NOMO-1 treated with dmso at 0.1 percent for 144 hours (cell line): ENCODE results near the gene TPR.
A peak's percentile ranks its signal among the peaks of the same experiment; 100 is the strongest.
"Not testable (repeated sequence)": the region's sequence is repeated elsewhere in the genome, so short reads cannot be mapped to it uniquely, and the experiment has no call there.

Source experiments
- DNase-seq: peaks from one replicate; lab custom pipeline; 2025; ENCODE audit not compliant: unreplicated experiment; lab: John Stamatoyannopoulos, UW

Gene TPR

DNA sequence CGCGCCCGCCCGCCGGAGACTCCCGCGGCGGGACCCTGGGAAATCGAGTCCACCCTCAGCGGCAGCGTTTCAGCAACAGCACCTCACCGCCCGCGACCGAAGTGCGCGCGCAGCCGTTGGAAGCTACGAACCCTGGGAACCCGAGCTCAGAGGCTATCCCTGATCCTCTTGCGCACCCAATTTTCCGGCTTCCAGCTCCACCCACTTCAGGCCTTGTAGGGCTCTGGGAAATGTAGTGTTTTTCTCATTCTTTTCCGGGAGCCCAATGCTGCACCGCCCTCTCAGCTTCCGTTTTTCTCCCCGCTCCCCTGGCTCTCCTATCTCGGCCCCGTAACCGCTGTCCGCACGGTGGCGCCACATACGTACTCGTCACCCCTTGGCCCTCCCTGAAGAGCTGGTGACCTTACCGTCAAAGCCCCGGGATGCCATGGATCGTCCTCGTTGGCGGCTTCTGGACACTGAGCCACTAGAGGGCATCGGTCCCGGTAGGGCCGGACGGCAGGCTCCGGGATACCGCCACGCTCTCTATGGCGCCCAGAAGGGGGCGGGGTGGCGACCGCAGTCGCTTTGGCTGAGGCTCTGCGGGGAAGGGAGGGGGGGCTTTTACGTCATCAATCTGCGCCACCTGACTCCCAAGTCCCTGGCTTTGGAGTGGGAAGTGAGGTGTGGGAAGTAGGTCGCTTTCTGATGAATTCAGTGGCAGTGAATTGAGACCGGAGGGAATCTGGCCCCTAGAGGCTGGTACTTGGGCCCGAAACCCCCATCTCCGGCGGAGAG is at the start of gene TPR, which contains the start of gene ODR4:
TPR (minus strand) TSS at position 102 of the 777 bp plus-strand sequence. CDS start 225 bp downstream, outside the sequence.
ODR4 (plus strand) TSS at position 687 of the 777 bp plus-strand sequence. CDS start 3,948 bp downstream, outside the sequence.
- peak; percentile 99 for DNase-seq

DNA sequence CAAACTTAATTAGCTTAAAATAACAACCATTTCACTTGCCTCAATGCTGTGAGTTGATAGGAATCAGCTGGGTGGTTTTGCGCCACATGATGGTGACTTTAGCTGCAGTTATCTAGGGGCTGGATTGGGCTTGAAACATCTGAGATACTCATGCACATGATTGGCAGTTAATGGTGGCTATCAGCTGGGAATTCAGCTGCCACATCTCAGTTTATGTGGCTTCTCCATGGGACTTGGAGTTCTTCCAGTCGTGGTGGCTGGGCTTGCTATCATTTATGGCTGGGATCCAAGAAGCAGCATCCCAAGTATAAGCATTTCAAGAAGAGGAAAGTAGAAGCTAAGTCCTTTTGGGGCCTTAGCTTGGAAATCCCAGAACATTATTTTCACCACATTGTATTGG is 49.5 kb upstream of the TPR start:
- DNase-seq: no peak

GRCh38 chr1:186421446-186421845 is 46.4 kb upstream of the TPR start:
- DNase-seq: no peak

- no peak for DNase-seq
These were observed 45.9 kb upstream of the TPR start for GRCh38 chr1:186420923-186421322.

GRCh38 chr1:186420311-186420710 is 45.3 kb upstream of the TPR start:
- DNase-seq: no peak

GRCh38 chr1:186418503-186418902 is 43.5 kb upstream of the TPR start:
- no peak for DNase-seq

DNA sequence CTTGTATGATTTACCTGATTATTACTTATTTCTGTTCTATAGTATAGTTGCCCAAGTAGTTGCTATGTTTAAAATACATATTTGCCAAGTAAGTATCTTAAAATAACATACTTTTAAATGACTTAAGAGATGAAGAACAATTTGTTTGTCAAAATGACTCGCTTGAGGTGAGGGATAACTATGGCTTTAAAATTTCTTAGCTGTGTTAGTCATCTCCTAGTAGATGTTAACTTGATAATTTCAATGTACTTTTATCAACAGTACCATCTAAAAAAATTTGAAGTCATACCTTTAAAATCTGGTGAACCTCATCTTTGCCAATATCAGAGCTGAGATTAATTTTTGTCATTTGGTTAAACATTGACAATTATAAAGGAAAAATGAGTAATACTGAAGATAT is 38.3 kb upstream of the TPR start:
- DNase-seq: no peak

GRCh38 chr1:186409091-186409490 is 34.0 kb upstream of the TPR start:
- DNase-seq: no peak

- peak; percentile 27 for DNase-seq
These were observed 29.5 kb upstream of the TPR start for GRCh38 chr1:186404454-186405051.

- DNase-seq: no peak
These were observed 28.6 kb upstream of the TPR start for GRCh38 chr1:186403632-186404031.

- DNase-seq: not testable (repeated sequence)
These were observed 26.4 kb upstream of the TPR start for GRCh38 chr1:186401446-186401845.

DNA sequence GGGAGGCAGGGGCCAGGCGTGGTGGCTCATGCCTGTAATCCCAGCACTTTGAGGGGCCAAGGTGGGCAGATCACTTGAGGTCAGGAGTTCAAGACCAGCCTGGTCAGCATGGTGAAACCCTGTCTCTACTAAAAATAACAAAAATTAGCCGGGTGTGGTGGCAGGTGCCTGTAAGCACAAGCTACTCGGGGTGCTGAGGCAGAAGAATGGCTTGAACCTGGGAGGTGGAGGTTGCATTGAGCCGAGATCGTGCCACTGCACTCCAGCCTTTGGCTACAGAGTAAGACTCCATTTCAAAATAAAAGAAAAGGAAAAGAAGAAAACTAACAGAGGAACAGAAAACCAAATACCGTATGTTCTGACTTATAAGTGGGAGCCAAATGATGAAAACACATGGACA is 17.7 kb upstream of the TPR start:
- not testable (repeated sequence) for DNase-seq

- no peak for DNase-seq
These were observed 16.8 kb upstream of the TPR start for GRCh38 chr1:186391841-186392240.

GRCh38 chr1:186390925-186391324 is 15.9 kb upstream of the TPR start:
- no peak for DNase-seq

DNA sequence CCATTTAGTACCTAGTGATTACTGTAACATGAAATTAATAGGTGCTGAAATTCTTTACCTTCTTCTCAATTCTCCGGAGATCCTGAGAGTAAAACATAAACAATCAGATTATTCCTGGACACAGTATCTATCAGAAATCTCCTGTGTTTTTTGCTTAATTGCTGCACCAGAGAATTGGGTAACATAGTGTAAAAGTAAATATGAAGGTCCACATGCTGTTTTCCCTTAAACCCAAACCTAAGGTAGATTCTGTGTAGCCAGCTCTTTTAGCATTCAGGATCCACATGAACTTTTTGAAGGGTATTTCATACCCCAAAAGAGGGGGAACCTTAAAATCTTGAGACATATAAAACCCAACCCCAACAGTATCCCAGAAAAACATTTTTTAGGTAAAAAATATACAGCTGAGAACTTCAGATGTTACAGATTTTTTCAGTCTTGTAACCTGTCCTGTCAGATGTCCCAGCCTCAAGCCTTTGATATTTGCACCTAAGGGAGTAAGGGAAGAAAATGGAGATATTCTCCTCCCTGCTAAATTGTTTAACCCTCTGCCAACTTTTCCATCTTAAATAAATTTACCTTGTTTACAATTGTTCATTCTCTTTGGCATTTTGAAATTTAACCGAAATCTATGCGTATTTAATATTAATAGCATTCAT is 11.8 kb upstream of the TPR start:
- DNase-seq: no peak

DNA sequence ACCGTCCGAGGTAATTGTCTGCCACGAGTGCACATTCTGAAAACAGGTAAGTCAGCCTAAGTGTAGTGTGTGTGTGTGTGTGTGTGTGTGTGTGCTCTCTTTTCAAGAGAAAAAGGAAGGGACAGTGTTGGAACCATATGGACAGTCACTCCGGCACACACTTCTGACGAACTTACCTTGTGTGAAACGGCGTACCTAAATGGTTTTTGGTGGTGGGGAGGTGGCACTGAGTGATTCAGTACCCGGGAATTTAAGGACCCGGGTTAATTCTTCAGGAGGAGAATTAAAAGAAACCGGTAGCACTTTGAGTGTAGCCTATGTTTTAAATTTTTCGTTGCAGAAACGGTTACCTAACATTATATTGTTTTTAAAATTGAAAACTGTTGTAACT is 871 bp upstream of the TPR start:
- no peak for DNase-seq

GRCh38 chr1:186374303-186375151 is 526 bp downstream of the TPR start:
- peak; percentile 2 for DNase-seq

DNA sequence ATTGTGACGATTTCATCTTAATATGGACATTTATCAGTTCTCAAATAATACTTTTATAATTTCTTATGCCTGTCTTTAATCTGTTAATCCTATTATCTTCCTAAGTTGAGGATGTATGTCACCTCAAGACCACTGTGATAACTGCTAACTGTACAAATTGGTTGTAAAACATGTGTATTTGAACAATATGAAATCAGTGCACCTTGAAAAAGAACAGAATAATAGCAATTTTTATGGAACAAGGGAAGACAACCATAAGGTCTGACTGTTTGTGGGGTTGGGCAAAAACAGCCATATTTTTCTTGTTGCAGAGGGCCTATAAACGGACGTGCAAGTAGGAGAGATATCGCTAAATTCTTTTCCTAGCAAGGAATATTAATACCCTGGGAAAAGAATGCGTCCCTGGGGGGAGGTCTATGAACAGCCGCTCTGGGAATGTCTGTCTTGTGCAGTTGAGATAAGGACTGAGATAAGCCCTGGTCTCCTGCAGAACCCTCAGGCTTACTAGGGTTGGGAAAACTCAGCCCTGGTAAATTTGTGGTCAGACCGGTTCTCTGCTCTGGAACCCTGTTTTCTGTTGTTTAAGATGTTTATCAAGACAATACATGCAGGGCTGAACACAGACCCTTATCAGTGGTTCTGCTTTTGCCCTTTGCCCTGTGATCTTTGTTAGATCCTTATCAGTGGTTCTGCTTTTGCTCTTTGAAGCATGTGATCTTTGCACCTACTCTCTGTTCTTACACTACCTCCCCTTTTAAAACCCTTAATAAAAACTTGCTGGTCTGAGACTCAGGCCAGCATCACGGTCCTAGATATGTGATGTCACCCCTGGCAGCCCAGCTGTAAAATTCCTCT is 27.0 kb downstream of the TPR start:
- DNase-seq: not testable (repeated sequence)

DNA sequence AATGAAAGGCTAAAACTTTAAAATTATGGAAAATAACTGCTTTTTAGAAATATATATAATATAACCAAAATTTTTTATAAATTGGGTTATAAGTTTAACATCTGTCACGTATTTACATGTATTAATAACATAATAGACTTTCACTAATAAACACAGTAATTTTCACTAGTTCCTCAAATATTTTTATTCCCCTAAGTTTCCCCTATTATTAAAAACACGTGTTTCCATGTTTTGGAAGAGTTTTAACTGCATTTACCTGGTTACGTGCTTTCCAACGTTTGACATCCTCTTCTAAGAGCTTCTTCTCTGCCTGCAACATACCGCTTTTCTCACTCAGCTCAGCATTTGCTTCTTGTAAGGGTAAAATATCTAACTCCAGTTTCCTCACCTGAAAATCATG is 34.3 kb downstream of the TPR start:
- DNase-seq: no peak

DNA sequence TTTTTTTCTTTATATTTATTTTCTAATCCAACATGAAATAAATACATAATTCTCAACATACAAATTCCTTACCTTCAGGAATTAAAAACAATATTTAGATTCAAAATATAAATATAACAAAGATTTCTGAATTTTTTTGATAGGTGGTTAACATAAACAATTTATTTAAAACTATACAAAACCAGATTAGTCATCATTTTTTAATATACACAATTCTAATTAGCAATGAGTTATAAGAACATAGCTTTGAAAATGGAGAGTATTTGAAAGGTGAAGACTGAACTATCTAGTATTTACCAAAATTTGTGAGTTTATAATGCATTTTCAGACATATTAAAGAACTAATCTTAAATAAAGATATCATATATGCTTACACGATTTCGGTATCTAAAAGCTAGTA is 37.5 kb downstream of the TPR start:
- no peak for DNase-seq
